Spleen (tissue), 7 donors: ENCODE data around the gene SPATA6L.

Experiments
- POLR2A ChIP-seq, 3 donors: fragments of 450-650 bp; IDR thresholded peaks; one replicate each; pipeline ENCODE4 v1.5.1; 2017; ENCODE audit warnings: antibody characterized with exemption in 3 of 3, mild to moderate bottlenecking in 1 of 3
- POLR2AphosphoS5 ChIP-seq, 3 donors: sonication (generic); formaldehyde crosslinking; IDR thresholded peaks; one replicate each; pipeline ENCODE4 v1.5.1; 2017; ENCODE audit warnings: antibody characterized with exemption in 3 of 3
- TF ChIP-seq, protein P1 (sequence below), 11 experiments: fragments of 200-600 bp in 7 of 11; fragments of 450-650 bp in 4 of 11; sonication (generic) in 4 of 11; IDR thresholded peaks in 8 of 11; conservative IDR thresholded peaks in 3 of 11; 1 replicate in 7 of 11; 2 replicates in 4 of 11; pipeline versions ENCODE4 v1.4.0 to v1.8.0; 2016 to 2021; ENCODE audit warnings: antibody characterized with exemption in 11 of 11, inconsistent platforms in 4 of 11, mild to moderate bottlenecking in 1 of 11
- donor health status: DM: no; HTN: no; CAD: no; lungs with moderate emphysema.
- donor health status: DM: no; HTN: no; CAD: no.
- donor health status: DM: no; HTN: no; CAD: no.

DNA sequence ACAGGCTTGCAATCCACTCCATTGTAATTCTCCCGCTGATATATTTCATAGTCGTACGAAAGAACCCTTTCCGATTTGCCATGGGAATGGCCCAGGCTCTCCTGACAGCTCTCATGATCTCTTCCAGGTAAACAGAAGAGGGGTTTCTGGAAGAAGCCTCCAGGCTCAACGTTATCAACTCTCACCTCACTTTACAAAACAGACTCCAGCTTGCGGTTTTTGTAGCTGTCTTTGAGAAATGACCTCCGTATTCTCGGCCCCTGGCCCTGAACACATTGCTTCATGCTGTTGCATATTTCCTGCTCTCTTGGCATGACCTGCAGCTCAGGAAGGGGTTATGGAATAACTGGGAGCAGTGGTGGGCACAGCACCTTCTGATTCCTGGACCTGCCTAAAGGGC is 90.3 kb downstream of the SPATA6L start:
- no peak for TF ChIP-seq POLR2A (IDR thresholded peaks at IDR 0.05)
- TF ChIP-seq, protein P1, sequence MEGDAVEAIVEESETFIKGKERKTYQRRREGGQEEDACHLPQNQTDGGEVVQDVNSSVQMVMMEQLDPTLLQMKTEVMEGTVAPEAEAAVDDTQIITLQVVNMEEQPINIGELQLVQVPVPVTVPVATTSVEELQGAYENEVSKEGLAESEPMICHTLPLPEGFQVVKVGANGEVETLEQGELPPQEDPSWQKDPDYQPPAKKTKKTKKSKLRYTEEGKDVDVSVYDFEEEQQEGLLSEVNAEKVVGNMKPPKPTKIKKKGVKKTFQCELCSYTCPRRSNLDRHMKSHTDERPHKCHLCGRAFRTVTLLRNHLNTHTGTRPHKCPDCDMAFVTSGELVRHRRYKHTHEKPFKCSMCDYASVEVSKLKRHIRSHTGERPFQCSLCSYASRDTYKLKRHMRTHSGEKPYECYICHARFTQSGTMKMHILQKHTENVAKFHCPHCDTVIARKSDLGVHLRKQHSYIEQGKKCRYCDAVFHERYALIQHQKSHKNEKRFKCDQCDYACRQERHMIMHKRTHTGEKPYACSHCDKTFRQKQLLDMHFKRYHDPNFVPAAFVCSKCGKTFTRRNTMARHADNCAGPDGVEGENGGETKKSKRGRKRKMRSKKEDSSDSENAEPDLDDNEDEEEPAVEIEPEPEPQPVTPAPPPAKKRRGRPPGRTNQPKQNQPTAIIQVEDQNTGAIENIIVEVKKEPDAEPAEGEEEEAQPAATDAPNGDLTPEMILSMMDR (IDR thresholded peaks at IDR 0.05 in 8 of 11, conservative IDR thresholded peaks at IDR 0.05 in 3 of 11): no peak
- TF ChIP-seq POLR2AphosphoS5 (IDR thresholded peaks at IDR 0.05): no peak
